Activated CD4-positive, alpha-beta T cell treated with anti-CD3 and anti-CD28 coated beads for 48 hours (primary cell): ENCODE data around the gene ST3GAL2.

Source experiments
- DNase-seq: peaks from one replicate; pipeline ENCODE4 v3.0.0-alpha.2; 2020

The ST3GAL2 gene, protein sequence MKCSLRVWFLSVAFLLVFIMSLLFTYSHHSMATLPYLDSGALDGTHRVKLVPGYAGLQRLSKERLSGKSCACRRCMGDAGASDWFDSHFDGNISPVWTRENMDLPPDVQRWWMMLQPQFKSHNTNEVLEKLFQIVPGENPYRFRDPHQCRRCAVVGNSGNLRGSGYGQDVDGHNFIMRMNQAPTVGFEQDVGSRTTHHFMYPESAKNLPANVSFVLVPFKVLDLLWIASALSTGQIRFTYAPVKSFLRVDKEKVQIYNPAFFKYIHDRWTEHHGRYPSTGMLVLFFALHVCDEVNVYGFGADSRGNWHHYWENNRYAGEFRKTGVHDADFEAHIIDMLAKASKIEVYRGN

DNA sequence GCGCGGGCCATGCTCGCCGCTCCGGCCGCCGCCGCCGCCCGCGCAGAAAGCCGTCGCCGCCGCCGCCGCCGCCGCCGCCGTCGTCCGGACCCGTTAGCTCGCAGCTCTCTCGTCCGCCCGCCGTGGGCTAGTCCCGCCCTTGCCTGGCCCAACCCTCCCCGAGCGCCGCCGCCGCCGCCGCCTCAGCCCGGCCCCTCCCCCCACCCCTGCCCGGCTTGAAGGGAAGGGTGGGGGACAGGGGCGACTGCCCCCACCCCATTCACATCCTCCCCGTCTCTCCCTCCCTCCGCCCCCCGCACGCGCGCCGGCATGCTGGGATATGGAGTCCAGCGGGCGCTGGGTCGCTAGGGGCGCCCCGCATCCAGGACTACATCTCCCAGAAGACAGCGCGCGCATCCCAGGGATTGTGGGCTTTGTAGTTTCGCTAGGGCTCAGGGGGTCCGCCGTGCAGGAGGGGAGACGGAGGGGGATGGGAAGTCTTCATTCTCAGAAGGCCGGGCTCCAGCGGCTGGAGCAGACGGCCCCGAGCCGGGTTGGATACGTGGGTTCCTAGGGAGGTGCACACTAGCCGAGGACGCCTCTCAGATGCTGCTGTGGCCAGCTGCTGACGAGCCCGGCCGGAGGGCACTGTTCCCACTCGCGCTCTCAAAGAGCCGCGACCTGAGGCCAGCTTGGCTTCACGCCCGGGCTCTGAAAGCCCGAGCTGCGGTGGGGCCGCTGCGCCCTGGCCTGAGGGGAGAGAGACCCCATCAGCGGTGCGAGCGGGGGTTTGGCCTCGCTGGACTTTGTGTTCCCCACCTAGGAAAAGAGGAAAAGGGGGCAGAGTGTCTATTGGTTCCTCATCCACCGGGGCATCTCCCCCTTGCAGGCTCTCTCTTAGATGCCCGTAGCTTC is at the start of gene ST3GAL2:
TSS of gene ST3GAL2 (minus strand) at position 132 of the 894 bp plus-strand sequence. CDS start 40,570 bp downstream, outside the sequence.
- DNase-seq: peak; percentile 94

DNA sequence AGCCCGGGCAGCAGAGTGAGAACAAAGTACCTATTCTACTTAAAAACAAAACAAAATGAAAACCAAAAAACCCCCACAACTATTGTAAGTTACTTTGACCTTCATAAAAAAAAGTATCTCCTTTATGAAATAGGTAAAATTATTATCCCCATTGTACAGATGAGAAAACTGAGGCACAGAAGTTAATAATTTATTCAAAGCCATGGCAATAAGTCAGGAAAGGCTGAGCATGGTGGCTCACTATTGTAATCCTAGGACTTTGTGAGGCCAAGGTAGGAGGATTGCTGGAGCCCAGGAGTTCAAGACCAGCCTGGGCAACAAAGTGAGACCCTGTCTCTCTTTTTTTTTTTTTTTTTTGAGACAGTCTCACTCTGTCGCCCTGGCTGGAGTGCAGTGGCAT is 46.0 kb upstream of the ST3GAL2 start:
- DNase-seq: no peak

DNA sequence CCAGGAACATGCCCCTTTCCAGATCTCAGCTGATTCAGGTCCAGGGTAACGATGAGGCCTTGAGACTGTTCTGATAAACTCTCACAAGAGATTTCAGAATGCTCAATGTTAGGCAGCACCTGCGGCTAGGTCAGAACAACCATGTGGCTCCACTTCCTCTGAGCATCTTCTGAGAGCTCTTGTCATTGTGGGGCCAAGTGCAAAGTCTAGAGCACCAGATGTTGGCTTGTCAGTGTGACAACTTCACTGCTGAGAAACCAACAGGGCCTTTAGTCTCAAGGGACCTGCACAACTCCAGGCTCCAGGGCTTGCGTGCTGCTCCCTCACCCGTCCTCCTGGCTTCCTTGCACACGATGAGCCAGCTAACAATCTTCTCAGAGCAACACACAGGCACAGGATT is 44.5 kb upstream of the ST3GAL2 start:
- no peak for DNase-seq

DNA sequence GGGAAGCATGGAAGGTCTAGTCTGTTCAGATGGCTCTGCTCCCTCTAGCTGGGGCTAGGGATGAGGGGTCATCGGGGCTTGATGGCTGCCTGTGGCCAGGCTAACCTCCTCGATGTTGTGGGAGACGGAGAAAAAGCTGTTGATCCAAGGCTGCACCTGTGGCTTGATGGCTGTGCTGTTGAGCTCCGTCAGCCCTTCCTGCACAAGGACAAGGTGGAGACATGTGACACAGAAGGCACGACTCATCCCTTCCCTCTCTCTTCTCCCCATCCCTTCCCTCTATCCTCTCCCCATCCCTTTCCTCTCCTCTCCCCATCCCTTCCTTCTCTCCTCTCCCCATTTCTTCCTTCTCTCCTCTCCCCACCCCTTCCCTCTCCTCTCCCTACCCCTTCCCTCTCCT is 43.7 kb upstream of the ST3GAL2 start:
- DNase-seq: no peak

DNA sequence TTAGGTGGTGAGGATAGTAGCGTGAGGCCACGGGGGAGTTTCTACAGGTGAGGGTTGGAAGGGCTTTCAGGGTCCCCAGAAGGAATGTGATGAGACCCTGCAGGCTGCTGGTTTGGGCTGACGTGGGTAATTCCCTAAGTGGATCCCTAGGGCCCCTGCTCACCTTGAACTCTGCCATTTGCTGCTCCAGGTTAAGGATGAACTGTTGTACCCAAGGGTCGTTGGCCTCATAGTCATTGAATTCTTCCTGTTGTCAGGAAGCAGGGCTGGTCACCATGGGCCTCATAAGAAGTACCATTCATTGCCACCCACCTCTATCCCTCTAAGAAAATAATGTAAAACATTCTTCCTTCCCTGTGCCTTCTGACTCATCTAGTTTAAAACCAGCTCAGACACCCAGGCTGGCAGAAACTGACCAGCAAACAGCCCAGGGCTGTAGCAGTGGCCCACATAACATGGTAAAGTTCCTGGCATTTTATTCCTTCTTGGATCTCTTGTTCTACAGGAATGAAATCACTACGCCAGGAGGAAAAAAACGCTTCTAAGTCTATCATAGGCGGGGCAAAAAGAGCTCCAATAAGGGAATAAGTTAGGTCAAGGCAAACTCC is 43.1 kb upstream of the ST3GAL2 start:
- DNase-seq: no peak

DNA sequence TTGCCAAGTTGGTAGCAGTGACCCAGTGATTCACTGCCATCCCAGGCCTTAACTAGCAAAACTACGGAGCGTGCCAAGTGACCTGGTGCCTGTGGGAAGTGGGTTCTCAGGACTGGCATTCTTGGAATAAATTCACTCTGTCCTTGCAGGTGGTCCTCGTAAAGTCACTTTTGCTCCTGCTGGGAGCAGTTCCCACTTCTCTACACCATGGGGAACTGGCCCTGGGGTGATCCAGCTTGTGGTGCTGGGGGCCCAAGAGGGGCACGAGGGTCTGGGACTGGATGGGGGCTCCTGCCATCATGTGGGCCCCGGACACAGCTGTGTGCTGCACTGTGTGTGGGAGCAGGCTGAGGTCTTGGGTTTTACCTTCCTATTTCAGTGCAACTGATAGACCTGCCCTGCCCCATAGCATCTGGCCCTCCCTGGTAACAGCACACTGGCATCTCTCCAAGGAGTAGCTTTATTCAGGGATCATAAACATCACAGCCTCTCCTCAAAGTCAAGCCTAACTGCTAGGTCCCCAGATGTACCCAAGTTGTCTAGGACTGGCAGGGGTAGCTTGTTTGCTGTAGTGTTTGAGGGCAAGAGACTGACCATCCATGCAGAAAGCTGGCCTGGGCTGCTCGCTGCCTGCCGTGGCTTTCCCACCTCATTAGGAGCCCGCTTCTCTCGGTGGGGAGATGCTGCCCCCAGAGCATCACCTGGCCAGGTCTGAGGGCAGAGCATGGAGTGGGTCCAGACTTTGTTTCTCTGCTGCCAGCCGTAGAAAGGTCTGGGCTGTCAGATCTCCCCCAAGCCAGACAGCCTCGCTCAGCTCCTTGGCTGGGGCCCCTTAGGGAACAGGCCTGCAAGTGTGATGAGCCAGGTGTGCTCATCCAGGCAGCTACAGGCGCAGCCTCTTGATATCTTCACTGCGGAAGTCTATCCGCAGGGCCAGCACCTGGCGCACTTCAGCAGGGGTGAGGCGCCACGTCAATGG is 41.5 kb upstream of the ST3GAL2 start:
- DNase-seq: no peak

DNA sequence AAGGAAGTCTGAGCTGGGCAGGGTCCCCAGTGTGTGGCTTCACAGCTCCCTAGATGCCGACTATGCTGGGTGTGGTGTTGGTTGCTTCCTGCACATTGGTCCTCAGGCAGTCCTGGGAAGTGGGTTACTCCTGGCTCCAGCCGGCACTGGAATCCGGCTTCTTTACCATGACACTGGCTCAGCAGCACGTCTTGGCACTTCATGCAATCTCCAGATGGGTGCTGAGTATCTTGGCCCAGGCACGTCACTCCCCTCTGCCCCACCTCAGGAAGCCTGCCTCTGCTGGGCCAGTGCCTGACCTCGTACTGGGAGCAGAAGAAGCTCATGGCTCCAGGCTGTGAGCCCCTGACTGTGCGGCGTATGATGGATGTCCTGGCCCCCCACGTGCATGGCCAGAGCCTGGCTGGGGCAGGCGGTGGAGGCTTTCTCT is 40.0 kb upstream of the ST3GAL2 start:
- DNase-seq: no peak

DNA sequence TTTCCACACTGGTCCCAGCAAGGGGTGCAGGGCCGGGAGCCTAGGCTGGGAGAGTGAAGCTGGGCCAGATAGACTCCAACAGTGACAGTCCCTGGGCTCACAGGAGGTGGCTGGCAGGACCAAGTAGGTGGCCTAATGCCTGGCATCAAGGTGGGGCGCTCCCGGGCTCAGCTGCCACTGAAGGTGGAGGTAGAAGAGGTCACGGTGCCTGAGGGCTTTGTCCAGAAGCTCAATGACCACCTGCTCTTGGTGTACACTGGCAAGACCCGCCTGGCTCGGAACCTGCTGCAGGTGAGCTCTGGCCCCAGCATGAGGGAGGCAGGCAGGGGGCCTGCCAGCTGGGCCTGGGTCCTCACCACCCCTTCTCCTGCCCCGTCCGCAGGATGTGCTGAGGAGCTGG is 39.3 kb upstream of the ST3GAL2 start:
- no peak for DNase-seq

DNA sequence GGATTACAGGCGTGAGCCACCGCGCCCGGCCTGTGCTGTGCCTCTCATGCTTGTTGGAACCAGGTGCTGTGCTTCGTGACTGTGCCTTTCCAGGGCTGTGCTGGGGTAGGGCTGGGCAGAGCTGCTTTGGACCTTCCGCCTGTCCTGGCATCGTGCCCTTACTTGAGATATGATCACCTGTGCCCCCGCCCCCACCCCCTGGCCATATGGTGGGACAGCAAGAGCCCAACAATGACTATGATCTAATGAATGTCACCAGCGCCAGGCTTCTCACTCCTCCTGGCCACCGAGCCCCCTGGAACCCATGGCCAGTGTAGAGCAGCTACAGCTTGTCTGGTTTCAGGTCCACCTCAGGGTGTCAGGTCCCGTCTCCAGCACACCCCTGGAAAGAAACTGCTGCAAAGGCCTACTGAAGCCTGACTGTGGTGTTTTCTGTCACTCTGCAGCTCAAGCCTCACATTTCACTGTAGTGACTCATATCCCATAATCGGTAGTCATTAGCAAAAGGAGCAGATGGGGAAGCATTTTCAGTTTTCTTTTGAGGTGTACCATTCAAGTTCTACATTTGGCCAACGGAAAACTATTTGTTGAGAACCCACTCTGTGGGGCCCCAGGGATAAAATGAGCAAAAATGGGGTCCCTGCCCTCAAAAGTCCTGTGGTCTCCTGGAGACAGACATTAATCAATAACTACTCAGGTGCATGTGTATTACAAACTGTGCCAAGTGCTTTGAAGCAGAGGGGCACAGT is 37.5 kb upstream of the ST3GAL2 start:
- DNase-seq: peak; percentile 71

DNA sequence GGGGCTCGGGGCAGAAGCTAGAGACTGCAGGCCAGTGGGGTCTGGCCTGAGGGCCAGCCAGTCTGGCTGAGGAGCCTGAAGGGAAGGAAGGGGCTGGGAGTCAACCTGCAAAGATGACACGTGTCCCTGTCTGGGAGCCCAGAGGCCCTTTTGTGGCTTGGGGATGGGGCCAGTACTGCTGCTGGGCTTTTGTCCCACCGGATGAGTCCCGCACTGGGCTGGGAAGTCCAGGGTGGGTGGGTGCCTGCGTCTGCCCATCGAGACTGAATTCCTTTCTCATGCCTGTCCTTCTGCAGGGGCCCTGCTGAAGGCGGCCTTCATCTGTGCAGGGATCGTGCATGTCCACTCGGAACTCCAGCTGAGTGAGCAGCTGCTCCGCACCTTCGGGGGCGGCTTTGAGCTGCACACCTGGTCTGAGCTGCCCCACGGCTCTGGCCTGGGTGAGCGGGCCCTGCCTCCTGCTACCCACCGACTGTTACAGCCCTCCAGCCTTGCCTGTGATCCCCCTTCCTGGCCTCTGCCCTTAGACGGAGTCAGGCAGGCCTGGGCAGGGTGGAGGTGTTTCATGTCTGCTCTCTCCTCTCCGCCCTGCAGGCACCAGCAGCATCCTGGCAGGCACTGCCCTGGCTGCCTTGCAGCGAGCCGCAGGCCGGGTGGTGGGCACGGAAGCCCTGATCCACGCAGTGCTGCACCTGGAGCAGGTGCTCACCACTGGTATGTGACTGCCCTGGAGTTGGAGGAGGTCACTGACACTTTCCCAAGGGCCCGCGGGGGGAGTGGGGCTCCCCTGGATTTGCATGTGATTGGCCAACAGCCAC is 36.4 kb upstream of the ST3GAL2 start:
- no peak for DNase-seq

DNA sequence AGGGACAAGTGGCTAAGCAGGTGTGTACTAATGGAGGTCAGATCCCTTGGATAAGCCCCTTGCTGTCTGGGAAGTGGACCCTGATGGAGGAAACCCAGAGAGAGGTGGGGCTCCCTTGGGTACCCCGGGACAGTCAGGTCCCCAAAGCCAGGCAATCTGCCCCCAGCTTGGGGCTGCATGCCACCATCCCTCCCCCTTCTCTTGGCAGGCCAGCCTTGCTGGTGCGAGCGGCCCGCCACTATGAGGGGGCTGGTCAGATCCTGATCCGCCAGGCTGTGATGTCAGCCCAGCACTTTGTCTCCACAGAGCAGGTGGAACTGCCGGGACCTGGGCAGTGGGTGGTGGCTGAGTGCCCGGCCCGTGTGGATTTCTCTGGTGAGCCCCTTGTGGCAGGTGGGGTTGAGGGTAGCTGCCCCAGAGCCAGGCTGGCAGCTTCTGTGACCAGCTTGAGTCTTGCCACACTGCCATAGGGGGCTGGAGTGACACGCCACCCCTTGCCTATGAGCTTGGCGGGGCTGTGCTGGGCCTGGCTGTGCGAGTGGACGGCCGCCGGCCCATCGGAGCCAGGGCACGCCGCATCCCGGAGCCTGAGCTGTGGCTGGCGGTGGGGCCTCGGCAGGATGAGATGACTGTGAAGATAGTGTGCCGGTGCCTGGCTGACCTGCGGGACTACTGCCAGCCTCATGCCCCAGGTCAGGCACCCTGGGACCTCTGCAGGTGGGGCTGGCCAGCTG is 35.6 kb upstream of the ST3GAL2 start:
- DNase-seq: no peak

DNA sequence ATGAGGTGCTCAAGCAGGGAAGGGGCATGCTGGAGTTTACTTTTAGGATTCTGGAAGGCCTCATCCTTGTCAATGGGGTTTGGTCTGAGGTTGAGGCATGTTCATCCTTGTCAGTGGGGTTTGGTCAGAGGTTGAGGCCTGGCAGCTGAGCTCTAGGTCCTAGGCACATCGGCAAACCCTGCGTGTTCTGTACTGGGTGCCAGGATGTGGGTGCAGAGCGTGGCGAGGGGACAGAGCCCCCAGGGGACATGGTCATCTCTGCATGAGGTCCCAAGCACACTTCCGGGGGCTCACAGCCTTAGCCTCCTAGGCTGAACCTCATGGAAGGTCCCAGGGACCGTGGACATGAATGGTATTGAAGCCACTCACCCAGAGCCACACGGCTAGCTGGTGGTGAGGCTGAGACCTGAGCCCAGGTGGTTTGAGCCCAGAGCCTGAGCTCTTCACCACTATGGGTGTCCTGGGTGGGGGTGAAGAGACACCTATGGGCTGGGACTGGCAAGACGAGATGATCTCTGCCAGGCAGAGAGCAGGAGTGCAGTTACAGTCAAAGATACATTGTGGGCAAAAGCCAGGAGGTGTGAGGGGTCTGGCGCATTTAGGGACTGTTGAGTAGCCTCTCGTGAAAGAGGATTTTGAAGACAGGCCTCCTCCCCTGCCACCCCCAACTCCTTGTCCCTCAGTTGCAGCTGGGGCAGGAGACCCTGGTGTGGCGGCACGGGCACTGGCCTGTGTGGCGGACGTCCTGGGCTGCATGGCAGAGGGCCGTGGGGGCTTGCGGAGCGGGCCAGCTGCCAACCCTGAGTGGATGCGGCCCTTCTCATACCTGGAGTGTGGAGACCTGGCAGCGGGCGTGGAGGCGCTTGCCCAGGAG is 34.8 kb upstream of the ST3GAL2 start:
- no peak for DNase-seq

DNA sequence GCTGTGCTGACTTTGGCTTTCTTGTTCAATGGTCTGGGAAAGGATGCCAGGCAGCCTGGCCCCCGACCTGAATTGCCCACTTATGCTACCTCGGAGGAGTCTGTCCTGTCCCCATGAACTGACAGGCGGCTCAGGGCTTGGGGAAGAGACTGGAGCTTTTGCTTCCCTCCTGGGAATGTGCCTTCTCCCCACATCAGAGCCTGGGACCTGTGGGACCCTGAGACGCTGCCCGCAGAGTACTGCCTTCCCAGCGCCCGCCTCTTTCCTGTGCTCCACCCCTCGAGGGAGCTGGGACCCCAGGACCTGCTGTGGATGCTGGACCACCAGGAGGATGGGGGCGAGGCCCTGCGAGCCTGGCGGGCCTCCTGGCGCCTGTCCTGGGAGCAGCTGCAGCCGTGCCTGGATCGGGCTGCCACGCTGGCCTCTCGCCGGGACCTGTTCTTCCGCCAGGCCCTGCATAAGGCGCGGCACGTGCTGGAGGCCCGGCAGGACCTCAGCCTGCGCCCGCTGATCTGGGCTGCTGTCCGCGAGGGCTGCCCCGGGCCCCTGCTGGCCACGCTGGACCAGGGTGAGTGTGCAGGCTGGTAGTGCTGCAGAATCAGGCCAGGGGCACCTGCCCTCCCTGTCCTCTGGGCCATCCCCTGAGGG is 34.0 kb upstream of the ST3GAL2 start:
- no peak for DNase-seq

DNA sequence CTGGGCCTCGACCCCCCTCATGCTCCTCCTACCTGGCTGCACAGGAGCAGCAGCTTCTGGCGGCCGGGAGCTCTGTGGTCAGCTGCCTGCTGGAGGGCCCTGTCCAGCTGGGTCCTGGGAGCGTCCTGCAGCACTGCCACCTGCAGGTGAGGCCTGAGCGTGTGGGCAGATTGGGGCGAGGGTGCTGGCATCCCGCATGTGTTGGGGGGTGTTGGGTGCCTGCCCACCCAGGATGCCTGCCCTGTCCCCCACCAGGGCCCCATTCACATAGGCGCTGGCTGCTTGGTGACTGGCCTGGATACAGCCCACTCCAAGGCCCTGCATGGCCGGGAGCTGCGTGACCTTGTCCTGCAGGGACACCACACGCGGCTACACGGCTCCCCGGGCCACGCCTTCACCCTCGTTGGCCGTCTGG is 32.0 kb upstream of the ST3GAL2 start:
- no peak for DNase-seq

DNA sequence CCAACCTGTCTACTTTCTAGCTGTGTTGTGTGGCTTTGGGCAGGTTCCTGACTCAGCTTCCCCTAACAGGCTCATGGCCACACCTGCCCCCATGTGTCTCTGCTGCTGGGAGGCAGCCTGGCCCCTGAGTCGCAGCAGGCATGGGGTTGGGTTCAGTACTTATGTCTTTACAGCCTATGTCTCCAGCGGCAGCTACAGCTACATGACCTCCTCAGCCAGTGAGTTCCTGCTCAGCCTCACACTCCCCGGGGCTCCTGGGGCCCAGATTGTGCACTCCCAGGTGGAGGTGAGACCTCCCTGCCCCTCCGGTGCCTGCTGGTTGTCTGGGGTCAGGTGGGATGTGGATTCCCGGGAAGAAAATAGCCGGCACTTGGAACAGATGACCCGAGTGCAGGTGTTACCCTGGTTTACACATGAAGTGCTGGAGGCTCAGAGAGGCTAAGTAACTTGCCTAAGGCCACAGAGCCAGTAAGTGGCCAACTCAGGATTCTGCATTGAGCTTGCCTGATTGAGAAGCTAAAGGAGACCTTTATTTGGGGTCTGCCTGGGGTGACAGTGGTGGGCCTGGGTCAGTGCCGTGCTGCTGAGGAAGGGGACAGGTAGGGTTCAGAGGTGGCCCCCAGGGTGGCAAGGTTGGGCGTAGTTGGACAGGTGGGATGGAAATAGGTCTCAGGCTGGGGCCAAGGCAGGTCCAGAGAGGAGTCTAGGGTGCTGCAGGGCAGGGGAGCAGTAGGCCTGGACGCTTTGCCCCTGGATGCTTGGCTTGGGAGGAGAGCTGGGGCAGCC is 31.4 kb upstream of the ST3GAL2 start:
- DNase-seq: no peak

DNA sequence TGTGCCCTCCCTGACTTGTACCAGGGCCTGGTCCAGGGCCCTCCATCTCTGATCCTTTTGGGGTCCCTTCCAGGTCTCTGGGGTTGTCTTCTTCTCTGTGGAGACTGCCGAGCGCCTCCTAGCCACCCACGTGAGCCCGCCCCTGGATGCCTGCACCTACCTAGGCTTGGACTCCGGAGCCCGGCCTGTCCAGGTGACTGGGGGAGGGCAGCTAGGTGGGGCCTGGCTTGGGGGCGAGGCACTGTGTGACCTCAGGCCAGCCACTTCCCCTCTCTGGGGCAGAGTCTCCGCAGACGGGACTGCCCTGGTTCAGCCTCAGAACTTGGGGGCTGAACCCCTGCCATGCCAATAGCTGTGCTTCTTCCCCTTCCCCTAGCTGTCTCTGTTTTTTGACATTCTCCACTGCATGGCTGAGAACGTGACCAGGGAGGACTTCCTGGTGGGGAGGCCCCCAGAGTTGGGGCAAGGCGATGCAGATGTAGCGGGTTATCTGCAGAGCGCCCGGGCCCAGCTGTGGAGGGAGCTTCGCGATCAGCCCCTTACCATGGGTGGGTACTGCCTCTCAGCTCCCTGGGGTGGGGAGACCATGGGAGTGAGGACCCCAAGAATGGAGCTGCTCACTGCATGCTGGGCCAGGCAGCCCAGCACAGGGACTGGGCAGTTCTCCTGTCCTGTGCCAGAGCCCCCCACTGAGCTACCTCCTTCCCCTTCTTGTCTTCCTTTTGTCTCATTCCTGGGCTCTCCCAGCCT is 30.1 kb upstream of the ST3GAL2 start:
- DNase-seq: no peak

DNA sequence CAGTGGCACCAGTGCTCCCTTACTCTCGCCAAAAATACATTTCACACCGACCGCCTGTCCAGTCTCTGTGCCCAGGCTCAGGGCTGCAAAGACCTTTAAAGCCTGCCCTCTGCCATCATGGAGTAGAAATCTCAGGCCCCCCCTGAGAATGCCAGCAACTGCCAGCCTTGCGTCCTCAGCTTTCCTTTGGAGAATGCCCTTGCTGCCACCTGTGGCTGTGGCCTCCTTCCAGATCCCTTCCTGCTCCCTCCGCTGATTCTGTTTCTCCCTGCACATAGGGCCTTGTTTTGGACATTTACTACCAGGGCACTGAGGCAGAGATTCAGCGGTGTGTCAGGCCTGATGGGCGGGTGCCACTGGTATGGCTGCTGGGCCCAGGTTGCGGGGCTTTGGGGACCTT is 28.7 kb upstream of the ST3GAL2 start:
- DNase-seq: no peak
